Right hindlimb (tissue), 1 donor: ENCODE data around the gene CD226.
"Not testable (repeated sequence)": the region's sequence is repeated elsewhere in the genome, so short reads cannot be mapped to it uniquely, and the experiment has no call there.

Source experiments
- DNase-seq: peaks from one replicate; pipeline ENCODE4 v3.0.0-alpha.2; 2018

The CD226 gene

DNA sequence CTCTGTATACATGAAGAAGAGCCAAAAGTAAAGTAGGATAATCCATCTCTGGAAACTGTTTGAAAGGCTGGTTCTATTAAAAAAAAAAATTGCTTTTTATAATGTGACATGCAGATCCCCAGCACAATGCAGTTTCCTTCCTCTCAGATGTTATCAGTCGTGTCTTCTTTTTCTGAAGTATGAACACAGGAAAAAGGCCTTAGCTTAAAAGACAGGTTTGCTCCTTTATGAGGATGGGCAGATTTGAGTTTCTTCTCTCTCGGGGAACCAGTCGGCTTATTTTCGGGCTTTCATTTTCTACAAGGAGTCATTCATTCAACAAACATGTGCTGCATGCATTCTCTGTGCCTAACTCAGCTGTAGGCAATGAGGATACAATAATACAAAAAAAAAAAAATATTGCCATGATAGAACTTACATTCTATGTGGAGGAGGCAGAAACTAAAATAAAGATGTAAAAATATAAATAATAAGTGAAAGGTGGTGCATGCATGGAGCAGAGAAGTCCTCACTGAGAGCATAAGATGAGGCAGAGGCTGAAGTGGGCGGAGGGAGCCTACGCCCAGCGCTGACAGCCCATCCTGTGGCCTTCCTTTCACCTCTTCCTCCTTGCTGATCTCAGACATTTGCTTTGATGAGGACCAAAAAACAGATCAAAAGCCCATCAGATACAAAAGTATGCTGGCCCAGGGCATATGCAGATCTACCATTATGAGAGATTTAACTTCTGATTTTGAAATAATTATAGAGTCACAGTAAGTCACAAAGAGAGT is at the start of gene CD226:
Gene CD226 (minus strand): TSS at position 513 of the 773 bp plus-strand sequence. CDS start 467 bp downstream, at position 46.
- no peak for DNase-seq

DNA sequence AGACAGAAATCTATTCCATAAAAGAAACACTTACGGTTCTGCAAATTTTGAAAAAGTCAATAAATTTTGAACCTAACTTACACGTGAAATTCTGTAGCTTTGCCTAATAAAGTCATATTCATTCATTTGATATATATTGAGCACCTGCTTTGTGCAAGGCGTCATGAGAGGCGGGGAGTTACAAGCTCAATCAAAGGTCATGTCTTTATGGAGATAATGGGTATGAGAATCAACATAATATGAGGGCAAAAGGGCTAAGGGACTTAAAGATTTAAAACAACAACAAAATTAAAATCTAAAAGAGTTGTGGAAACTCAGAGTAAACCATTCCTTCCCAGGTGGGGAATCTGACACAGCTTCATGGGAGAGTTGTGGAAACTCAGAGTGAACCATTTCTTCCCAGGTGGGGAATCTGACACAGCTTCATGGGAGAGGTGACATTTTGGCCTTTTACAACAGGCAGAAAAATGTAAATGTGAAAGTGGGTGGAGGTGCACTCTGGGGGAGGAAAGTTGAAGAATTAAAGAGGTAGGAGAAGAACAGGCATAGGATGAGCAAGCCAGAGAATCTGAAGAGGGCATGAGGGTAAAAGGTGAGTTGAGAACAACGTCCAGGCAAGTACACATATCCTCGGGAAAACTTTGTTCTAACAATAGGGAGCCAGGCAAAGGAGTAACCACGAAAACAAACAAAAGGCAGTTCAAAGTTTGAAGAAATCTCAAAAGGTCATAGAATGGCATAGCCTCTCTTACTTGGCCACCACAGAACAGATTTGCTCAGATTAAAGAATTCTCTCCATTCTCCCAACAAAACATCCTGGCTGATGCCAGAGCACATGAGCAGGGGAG is 49.5 kb upstream of the CD226 start:
- DNase-seq = no peak

DNA sequence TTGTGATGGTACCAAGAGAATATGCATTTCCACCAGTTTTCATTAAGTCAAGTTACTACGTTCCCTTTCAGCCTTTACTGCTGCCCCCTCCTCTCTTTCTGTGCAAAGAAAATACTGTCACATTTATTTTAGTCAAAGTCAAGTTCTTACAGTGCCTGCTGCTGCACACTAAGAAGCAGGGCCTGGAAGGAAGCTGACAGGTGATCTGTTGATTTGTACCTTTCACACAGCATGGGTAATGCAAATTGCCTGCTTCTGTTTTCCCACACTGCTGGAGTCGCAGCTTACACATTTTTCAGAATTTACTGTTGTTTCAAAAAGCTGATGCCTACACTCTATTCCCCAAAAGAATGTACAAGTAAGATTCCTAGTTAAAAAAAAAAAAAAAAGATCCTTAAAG is 48.7 kb upstream of the CD226 start:
- no peak for DNase-seq

DNA sequence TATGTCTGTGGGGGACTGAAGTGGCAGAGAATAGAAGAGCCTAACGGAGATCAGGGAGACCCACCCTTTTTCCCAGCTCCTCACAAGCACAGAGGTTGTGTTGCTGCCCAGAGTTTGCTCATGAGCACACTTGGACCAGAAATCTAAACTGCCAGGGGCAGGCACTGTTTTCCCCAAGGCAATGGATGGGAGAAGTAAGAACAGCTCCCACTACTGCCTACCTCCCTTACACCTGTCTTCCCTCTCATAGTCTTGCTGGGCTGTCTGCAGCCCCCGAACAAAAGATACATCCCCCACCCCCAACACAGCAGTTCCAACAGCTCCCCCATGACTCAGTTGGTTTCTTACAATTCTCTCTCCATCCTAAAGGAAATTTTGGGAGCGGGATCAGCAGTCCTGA is 48.1 kb upstream of the CD226 start:
- no peak for DNase-seq

DNA sequence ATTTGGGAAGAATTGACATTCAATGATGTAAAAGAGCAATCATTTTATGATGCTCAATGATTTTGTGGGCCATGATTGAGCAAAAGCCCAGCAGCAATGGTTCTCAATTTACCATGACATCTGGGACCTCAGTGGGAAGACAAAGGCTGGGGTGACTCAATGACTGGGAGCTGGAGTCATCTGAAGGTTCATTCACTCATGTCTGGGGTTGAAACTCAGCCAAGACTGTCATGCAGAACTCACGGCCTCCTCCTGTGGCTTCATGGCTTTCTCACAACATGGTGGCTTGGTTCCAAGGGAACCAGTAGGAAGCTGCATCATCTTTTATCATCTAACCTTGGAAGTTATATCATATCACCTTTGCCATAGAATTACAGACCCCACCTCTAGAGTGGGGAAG is 45.1 kb upstream of the CD226 start:
- no peak for DNase-seq

DNA sequence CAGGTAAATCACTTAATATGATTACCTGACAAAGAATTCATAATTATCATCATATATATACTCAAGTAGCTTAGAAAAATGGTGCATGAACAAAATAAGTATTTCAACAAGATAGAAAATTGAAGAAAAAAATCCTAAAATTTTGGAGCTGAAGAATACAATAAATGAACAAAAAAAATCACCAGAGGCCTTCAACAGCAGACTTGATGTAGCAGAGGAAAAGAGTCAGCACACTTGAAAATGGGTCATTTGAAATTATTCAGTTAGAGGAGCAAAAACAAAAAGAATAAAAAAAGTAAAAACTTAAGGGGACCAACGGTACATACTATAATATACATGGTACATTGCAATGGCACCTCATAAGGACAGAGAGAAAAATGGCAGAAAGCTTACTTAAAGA is 40.2 kb upstream of the CD226 start:
- no peak for DNase-seq

DNA sequence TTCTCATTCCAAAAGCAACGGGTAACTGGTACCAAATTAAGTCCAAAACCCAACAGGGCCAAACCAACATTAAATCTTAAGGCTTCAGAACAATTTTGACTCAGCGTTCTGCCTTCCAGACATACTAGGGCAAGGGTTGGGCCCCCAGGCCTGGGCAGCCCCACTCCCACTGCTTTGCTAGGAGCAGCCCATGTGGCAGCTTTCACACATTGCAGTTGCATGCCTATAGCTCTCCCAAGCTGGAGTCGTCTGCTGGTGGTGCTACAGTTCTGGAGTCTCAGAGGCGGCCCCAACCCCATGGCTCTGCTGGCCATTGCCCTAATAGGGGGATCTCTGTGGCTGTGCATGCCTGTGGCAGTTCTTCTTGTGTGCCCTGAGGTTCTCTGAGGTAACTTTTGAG is 37.6 kb upstream of the CD226 start:
- DNase-seq = no peak

DNA sequence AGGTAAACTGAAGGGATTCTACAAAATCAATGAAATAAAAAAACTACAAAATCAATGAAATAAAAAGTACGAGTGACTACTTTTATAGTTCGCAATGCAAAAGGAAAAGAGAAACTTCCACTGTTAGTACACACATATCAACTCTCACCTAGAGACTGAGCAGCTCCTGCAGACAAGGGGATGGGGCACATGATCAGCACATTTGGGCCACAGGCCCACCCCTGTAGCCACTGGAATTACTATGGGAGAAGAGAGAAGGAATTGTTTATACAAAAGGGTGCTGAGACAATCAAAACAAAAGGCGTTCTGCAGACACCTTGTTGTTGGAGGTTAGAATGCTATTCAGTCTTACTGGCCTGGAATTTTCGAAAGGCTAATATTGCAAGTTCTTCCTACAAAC is 34.7 kb upstream of the CD226 start:
- DNase-seq = no peak

DNA sequence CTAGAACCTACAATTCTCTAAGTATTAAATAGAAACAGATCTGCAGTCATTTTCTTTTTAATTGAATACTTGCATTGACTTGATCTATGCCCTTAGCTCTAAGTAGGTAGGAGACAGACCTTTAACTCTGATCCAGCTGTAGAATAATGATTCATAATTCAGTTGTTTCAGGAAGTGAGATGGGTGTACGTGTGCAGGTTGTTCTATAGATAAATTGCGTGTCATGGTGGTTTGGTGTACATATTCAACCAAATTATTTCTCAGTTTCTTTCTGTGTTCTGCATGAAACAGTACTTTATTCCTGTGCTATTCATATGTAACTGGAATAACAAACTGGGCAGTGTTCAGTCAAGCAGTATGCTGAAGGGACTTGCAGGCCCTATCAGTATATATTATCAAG is 34.3 kb upstream of the CD226 start:
- no peak for DNase-seq

DNA sequence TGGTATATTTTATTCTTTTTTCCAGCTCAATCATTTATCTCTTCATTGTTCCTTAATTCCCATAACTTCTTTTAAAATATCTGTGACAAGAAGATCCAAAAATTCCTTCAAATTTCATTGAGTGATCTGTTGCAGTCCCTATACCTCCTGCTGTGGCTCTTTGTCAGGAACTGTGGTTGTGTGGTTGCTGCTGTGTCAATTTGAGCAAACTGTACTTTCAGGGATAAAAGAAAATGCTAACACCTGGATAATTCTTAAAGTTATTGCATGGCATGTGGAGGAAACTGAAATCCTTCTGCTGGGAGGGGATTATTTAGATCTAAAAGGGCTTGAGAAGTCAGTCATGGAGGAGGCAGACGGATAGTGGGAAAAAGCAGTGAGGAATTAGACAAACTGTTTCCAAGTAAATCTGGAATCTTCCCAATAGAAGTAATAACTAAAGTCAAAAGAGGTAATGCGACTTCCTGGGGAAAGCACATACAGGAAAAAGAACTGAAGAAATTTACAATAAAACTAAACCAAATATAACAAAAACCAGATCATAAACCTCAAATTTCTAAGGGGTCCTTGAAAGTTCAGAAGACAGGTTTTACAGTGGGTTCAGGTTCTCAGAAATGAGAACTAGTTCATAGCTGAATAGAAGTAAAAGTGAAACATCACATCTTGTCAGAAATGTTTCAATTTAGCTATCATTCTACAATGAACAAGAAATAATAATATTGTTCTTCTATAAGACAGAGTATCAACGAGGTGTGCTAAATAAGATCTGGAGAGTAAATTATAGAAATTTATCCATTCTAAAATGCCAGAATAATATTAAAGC is 33.5 kb upstream of the CD226 start:
- DNase-seq = no peak

DNA sequence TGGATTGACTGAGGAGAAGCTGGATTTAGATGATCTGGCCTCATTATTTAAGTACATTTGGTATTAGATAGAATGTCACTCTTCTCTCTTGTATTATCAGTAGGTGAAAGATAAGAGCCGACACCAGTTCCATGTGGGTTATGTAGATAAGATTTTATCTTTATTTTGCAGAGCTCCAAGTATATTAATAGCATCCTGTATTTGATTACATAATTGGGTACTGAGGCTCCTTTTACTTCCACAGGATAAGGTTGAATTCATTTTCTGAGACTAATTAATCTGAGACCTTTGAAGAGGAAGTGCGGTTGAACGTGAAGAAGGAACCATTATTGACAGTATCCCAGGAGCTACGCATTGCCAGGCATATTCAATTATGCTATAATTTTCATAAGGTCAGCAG is 32.8 kb upstream of the CD226 start:
- DNase-seq = no peak

DNA sequence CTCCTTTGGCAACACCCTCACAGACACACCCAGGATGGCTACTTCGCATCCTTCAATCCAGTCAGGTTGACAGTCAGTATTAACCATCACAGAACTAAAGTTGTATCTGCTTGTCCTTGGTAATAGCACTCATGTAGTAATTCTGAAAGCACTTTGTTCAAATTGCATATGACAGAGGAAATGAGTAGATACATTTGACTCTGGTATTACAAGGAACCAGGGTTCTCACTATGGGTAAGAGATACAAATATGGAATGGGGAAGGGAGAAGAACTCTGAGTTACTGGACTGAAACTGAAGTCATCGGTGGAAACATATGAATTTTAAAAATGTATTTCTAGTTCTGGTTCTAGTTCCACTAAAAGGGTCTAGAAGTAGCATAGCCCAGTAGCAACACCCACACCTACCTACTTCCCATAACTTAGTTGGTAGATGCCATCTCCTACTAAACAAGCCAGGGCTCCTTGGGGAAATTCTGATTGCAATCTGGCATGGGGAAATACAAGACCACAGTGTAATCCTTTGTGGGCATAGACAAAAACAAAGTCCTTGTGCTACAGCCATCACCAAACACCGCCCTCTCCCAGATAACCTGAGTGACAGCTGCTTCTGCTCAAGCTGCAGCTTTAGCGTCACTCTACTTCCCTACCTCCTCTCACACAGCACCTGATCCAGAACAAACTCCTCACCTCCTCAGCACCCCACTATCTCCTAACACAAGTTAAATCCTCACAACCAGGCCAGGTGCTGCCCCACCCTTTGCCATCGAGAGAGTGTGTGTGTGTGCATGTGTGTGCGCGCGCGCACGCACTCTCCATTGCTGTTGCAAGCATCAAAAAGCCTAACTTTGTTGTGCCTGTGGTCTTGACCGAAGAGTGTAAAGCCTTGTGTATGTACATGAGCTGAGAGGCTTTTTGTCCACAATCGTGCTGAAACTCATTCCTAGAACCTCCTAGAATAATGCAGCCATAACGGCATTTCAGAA is 31.4 kb upstream of the CD226 start:
- DNase-seq = no peak

DNA sequence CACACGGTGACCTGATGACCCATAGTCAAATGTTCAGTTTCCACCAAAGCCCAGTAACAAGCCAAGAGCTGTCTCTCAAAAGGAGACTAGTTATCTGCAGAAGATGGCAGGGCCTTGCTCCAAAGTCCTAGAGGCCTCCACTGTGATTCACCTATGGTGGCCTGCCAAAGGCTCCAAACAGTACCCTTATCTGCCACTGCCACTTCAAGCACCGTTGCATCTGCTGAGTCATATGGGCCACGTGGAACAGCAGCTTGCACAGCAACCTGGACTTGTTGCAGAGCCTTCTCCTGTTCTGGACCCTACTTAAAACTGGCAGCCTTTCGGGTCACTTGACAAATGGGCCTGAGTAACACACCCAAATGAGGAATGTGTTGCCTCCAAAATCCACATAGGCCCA is 27.6 kb upstream of the CD226 start:
- DNase-seq = not testable (repeated sequence)

DNA sequence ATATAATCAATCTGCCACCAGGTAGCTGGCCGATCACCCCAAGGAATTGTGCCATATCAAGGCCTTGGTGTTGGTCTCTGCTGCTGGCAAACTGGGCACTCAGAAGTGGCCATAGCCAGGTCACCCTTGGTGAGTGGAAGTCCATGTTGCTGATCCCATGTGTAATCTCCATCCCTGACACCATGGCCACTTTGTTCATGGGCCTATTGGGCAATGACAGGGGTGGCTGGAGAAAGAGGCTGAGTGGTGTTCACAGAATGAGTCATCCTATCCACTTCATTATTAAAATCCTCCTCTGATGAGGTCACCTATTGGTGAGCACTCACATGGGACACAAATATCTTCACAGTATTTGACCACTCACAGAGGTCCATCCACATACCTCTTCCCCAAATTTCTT is 26.7 kb upstream of the CD226 start:
- no peak for DNase-seq

DNA sequence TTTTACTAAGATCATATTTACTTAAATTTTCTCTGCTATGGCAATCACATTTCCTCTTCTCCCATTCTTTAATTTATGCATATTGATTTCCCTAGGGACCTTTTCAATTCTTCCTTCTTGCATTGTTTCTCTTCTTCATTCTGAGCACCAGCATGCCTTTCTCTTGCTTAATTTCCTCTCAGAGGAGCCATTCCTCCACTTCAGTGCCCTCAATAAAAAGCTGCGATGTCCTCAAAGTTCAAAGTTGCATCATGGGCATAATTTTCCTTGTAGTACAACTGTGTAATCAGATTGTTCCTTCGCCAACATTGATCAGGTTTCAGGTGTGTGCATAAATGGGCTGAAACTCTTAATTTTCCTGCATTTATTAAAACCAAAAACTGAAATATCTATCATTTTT is 21.8 kb upstream of the CD226 start:
- DNase-seq = no peak

DNA sequence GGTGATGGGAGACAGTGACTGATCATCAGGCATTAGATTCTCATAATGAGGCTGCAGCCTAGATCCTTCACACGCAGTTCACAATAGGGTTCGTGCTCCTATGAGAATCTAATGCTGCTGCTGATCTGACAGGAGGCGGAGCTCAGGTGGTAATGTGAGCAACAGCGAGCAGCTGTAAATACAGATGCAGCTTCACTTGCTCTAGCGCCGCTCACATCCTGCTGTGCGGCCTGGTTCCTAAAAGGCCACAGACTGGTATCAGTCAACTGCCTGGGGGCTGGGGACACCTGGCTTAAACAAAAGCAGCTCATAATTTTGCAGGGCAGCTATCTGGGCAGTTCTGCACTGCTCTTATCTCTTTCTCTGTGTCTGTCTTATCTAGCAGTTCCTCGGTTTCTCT is 20.4 kb upstream of the CD226 start:
- no peak for DNase-seq

DNA sequence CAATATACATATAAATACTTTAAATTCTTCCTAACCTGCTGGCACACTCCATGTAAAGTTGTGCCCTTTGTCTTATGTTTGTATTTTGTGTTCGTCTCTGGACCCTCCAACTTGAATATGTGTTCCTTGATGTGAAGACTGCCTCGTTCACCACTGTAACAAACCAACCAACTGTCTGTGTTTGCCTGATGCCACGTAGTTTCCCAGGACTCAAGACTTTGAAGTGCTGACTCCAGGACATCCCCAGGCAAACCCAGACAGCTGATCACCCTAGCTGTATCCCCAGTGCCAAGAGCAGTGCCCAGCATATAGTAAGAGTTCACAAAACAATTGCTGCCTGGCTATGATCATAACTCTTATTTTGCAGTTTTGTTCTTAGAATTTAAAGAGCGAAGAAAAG is 15.5 kb upstream of the CD226 start:
- DNase-seq = no peak

DNA sequence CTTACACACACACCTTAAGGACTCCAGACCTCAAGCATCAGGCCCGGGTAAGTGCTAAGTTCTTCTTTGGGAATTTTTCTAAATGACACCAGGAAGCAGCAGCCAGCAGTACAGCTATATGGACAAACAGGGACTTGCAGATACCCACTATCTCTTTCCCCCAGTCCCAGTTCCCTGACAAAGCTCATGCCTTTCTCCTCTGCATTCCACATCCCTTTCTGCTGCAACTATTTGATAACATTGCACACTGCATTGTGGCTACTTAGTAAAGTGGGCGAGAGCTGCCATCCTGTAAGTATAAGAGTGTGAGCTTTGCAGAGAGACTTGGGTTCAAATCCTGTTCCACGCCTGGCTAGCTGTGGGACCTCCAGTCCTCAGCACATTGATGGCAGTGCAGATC is 14.0 kb upstream of the CD226 start:
- no peak for DNase-seq

DNA sequence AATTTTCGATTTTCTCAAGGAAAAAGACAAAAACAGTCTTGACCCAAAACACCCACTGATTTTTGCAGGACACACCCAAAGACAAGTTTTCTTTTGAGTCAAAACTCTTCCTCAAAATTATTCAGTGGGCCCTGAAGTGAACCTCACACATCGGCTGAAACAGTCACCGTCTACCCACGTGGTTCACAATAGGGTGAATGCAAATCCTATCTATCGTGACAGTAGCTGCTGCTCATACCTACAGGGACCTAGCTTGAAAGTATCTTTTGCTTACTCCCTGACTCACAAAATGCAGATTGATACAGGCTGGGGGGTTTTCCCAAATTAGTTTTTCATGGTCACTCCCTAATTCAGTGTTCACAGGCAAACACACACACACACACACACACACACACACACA is 10.7 kb upstream of the CD226 start:
- no peak for DNase-seq

DNA sequence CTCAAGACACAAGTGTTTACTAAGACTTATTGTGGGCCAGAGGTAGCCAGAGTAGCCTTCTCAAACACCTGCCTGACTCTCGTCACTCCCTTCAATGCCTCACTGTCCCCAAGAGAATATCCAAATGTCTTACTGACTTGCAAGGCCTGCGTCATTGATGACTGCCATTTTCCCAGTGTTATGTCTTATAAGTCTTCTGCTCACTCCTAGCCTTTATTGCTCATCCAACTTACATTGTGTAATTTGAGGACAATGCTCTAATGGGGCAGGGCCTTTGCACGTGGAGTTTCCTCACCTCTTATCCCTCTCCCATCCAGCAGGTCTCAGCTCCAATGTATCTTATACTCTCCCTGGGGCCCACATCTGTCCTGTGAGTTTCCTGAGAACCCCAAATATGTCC is 10.1 kb upstream of the CD226 start:
- DNase-seq = no peak

DNA sequence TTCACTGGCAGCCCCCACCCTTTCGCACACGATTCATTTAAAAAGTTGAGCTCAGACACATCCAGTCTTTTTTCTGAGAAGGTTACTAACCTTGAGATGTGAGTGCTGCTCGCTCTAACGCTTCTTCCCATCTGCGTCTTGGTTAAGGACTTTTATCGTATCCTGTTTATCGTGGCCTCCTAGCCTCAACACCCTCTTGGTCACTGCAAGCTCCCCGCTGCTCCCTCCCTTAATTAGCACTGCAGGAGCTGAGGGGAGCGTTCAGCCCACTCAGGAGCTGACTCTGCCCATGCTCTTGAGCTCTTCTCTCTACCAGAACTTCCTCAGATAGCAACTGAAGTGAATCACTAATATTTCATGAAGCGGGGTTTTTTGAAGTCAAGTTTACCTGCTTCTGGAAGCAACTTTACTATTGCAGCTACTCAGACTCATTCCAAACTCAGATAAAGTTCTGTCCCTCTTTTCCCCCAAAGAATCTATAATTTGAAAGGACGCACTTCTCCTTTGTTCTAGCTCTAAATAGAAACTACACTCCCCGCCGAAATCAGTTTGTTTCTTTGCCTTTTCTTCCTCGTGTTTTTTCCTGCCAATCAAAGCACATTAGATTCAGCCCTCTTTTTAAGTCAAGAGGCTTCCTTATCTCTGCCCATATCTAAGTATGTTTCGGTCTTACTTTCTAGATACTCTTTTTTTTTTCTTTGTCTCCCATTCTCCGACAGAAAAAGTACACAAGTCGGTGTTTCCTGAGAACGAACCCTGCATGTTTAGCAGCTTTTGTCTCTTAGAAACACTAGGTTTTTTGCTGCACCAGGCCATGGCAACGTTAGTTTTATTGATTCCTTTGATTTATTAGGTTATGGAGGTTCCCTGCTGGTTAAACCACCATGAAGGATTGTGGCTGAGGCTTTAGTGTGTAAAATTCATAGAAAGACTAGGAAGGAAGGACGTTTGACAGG is 9.3 kb upstream of the CD226 start:
- no peak for DNase-seq
